ENCODE results near the gene P3H3.
"Not testable (repeated sequence)": the region's sequence is repeated elsewhere in the genome, so short reads cannot be mapped to it uniquely, and the experiment has no call there.

Gene P3H3

DNA sequence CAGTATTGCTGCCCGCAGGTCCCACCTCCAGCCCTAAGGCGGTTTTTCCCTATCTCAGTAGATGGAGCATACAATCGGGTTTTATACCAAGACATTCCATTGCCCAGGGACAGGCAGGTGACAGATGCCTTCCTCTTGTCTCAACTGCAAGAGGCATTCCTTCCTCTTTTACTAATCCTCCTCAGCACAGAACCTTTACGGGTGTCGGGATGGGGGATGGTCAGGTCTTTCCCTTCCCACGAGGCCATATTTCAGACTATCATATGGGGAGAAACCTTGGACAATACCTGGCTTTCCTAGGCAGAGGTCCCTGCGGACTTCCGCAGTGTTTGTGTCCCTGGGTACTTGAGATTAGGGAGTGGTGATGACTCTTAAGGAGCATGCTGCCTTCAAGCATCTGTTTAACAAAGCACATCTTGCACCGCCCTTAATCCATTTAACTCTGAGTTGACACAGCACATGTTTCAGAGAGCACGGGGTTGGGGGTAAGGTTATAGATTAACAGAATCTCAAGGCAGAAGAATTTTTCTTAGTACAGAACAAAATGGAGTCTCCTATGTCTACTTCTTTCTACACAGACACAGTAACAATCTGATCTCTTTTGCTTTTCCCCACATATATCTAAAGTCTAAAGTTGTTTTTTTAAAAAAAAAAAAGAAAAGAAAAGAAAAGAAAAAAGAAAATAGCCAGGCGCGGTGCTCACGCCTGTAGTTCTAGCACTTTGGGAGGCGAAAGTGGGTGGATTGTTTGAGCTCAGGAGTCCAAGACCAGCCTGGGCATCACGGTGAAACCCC, 58.2 kb downstream of the P3H3 start:
- in situ Hi-C loops (cut with MboI; ENCODE audit: low sequenced_read_pairs) = not testable (repeated sequence)

- in situ Hi-C loops (cut with MboI; ENCODE audit: low sequenced_read_pairs) = no loop called here
Measured at GRCh38 chr12:6887460-6887859, 59.3 kb downstream of the P3H3 start.

DNA sequence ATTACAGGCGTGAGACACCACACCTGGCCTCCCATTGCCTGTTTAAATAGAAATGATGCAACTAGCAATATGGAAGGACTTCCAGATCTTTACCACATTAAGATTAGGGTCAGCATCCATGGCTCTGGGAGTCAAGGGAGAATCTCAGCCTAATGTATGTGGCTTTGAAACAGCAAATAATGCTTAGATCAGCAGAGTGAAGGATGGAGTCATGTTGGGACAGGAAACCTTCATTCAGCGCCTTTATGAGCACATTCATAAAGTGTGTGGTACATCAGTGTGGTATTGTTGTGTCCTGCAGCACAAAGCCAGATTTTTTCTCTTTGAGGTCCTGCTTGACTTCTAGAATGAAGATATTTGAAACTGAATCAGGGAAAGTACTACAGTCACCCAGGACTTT, 60.2 kb downstream of the P3H3 start:
- in situ Hi-C loops (cut with MboI; ENCODE audit: low sequenced_read_pairs) = no loop called here

DNA sequence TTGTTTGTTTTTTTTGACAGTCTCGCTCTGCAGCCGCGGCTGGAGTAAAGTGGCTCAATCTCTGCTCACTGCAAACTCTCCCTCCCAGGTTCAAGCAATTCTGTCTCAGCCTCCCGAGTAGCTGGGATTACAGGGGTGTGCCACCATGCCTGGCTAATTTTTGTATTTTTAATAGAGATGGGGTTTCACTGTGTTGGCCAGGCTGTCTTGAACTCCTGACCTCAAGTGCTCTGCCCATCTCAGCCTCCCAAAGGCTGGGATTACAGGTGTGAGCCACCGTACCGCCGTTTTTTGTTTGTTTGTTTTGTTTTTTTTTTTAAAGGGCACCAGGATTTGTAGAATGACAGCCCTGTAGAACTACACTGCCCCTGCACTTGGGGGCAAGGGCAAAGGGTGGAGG, 60.6 kb downstream of the P3H3 start:
- in situ Hi-C loops (cut with MboI; ENCODE audit: low sequenced_read_pairs) = not testable (repeated sequence)
